HEK293 (cell line): ENCODE results near the gene ZNF45.

Experiments used
- CTCF ChIA-PET: fragments of 350-600 bp; formaldehyde crosslinking; extraction: SDS; loops from one replicate; lab custom pipeline; 2021; ENCODE audit warnings: antibody characterized with exemption; lab: Yijun Ruan, JAX
- POLR2A ChIA-PET: fragments of 300-600 bp; formaldehyde crosslinking; extraction: SDS; loops from one replicate; lab custom pipeline; 2020; ENCODE audit warnings: antibody characterized with exemption, inconsistent platforms; lab: Yijun Ruan, JAX
- H3K27ac ChIP-seq: fragments of 200-500 bp; sonication (Bioruptor generic); 2 replicates; pipeline ENCODE4 v1.5.1; 2014; ENCODE audit warnings: low read depth, low read length, control low read depth, inconsistent platforms; ENCODE audit errors: extremely low read depth
- H3K36me3 ChIP-seq, 2 experiments: fragments of 200-500 bp in 1 of 2; sonication (Bioruptor generic) in 1 of 2; 1 replicate in 1 of 2; 2 replicates in 1 of 2; pipeline ENCODE4 v1.5.1; 2014 to 2017; ENCODE audit warnings: inconsistent platforms in 2 of 2, low read length in 2 of 2; ENCODE audit not compliant: control insufficient read depth in 2 of 2, insufficient read depth in 1 of 2
- H3K4me1 ChIP-seq: fragments of 200-500 bp; sonication (Bioruptor generic); 2 replicates; pipeline ENCODE4 v1.5.1; 2014; ENCODE audit warnings: mild to moderate bottlenecking, low read length, inconsistent platforms; ENCODE audit not compliant: control insufficient read depth, insufficient read depth
- H3K4me3 ChIP-seq: 2 replicates; pipeline ENCODE4 v1.5.1; 2011; ENCODE audit warnings: low read depth, mild to moderate bottlenecking, control low read depth, low read length, moderate library complexity
- H3K9me3 ChIP-seq: fragments of 200-500 bp; sonication (Bioruptor generic); 2 replicates; pipeline ENCODE4 v1.5.1; 2014; ENCODE audit warnings: low read depth, low read length, inconsistent platforms; ENCODE audit not compliant: control insufficient read depth, insufficient read depth
- IKZF3 ChIP-seq: fragments of 450-650 bp; IDR thresholded peaks from 2 replicates; pipeline ENCODE4 v1.5.0; 2018; ENCODE audit warnings: missing biosample characterization, mild to moderate bottlenecking, missing genetic modification characterization, moderate library complexity
- PRDM6 ChIP-seq: fragments of 450-650 bp; formaldehyde crosslinking; IDR thresholded peaks from 2 replicates; pipeline ENCODE4 v1.5.1; 2017; ENCODE audit warnings: missing biosample characterization, missing genetic modification characterization
- SCRT1 ChIP-seq: fragments of 450-650 bp; formaldehyde crosslinking; IDR thresholded peaks from 2 replicates; pipeline ENCODE4 v1.5.1; 2016; ENCODE audit warnings: missing biosample characterization, missing genetic modification characterization, borderline replicate concordance
- SCRT2 ChIP-seq: fragments of 450-650 bp; formaldehyde crosslinking; IDR thresholded peaks from 2 replicates; pipeline ENCODE4 v1.5.1; 2016; ENCODE audit warnings: missing biosample characterization, missing genetic modification characterization
- SETDB1 ChIP-seq: IDR thresholded peaks from one replicate; pipeline ENCODE4 v1.6.1; 2017; ENCODE audit warnings: mild to moderate bottlenecking, low read length, moderate library complexity, mixed read lengths; ENCODE audit not compliant: insufficient read length
- SP7 ChIP-seq: fragments of 450-650 bp; formaldehyde crosslinking; IDR thresholded peaks from 2 replicates; pipeline ENCODE4 v1.5.1; 2016; ENCODE audit warnings: missing biosample characterization, missing genetic modification characterization
- YY2 ChIP-seq: fragments of 450-650 bp; formaldehyde crosslinking; IDR thresholded peaks from 2 replicates; pipeline ENCODE4 v1.5.1; 2016; ENCODE audit warnings: missing biosample characterization, missing genetic modification characterization
- ZBTB17 ChIP-seq: fragments of 450-650 bp; formaldehyde crosslinking; IDR thresholded peaks from 2 replicates; pipeline ENCODE4 v1.5.1; 2016; ENCODE audit warnings: missing biosample characterization, missing genetic modification characterization
- ZFHX2 ChIP-seq: fragments of 450-650 bp; formaldehyde crosslinking; conservative IDR thresholded peaks from 2 replicates; pipeline ENCODE4 v1.5.1; 2016; ENCODE audit warnings: missing biosample characterization, missing genetic modification characterization
- ZFP37 ChIP-seq: fragments of 450-650 bp; formaldehyde crosslinking; IDR thresholded peaks from 2 replicates; pipeline ENCODE4 v1.5.1; 2016; ENCODE audit warnings: missing biosample characterization, missing genetic modification characterization
- ZNF132 ChIP-seq: fragments of 450-650 bp; formaldehyde crosslinking; IDR thresholded peaks from 2 replicates; pipeline ENCODE4 v1.5.1; 2017; ENCODE audit warnings: missing biosample characterization, missing genetic modification characterization, borderline replicate concordance
- ZNF133 ChIP-seq: fragments of 450-650 bp; formaldehyde crosslinking; IDR thresholded peaks from 2 replicates; pipeline ENCODE4 v1.5.1; 2016; ENCODE audit warnings: missing biosample characterization, missing genetic modification characterization
- ZNF184 ChIP-seq: fragments of 450-650 bp; IDR thresholded peaks from 2 replicates; pipeline ENCODE4 v1.5.1; 2018; ENCODE audit warnings: missing biosample characterization, mild to moderate bottlenecking, missing genetic modification characterization
- ZNF223 ChIP-seq: fragments of 450-650 bp; formaldehyde crosslinking; IDR thresholded peaks from 2 replicates; pipeline ENCODE4 v1.5.1; 2016; ENCODE audit warnings: missing biosample characterization, missing genetic modification characterization
- ZNF248 ChIP-seq: fragments of 450-650 bp; formaldehyde crosslinking; IDR thresholded peaks from 2 replicates; pipeline ENCODE4 v1.5.1; 2017; ENCODE audit warnings: missing biosample characterization, missing genetic modification characterization
- ZNF324 ChIP-seq: fragments of 450-650 bp; formaldehyde crosslinking; IDR thresholded peaks from 2 replicates; pipeline ENCODE4 v1.5.1; 2016; ENCODE audit warnings: missing biosample characterization, missing genetic modification characterization
- ZNF335 ChIP-seq: fragments of 450-650 bp; formaldehyde crosslinking; conservative IDR thresholded peaks from 2 replicates; pipeline ENCODE4 v1.5.1; 2016; ENCODE audit warnings: missing biosample characterization, missing genetic modification characterization
- ZNF341 ChIP-seq: fragments of 450-650 bp; formaldehyde crosslinking; IDR thresholded peaks from 2 replicates; pipeline ENCODE4; 2016; ENCODE audit warnings: low read depth, missing biosample characterization, missing genetic modification characterization
- ZNF366 ChIP-seq: fragments of 450-650 bp; formaldehyde crosslinking; conservative IDR thresholded peaks from 2 replicates; pipeline ENCODE4 v1.5.1; 2016; ENCODE audit warnings: missing biosample characterization, missing genetic modification characterization
- ZNF513 ChIP-seq: fragments of 450-650 bp; IDR thresholded peaks from 2 replicates; pipeline ENCODE4 v1.5.1; 2018; ENCODE audit warnings: missing biosample characterization, missing genetic modification characterization
- ZNF529 ChIP-seq: fragments of 450-650 bp; formaldehyde crosslinking; IDR thresholded peaks from 2 replicates; pipeline ENCODE4 v1.5.1; 2017; ENCODE audit warnings: missing genetic modification characterization, missing biosample characterization; ENCODE audit not compliant: insufficient replicate concordance
- ZNF585B ChIP-seq: fragments of 450-650 bp; formaldehyde crosslinking; IDR thresholded peaks from 2 replicates; pipeline ENCODE4 v1.5.1; 2016; ENCODE audit warnings: missing biosample characterization, missing genetic modification characterization
- ZNF658 ChIP-seq: fragments of 450-650 bp; formaldehyde crosslinking; IDR thresholded peaks from 2 replicates; pipeline ENCODE4; 2016; ENCODE audit warnings: missing biosample characterization, missing genetic modification characterization
- ZNF768 ChIP-seq: fragments of 450-650 bp; formaldehyde crosslinking; IDR thresholded peaks from 2 replicates; pipeline ENCODE4 v1.5.1; 2018; ENCODE audit warnings: missing biosample characterization, mild to moderate bottlenecking, missing genetic modification characterization

Gene ZNF45

GRCh38 chr19:43939557-43940260 lies 4.6 kb upstream of the ZNF45 start:
- ChIA-PET CTCF (interaction anchor here (0.6 to 0.9 kb wide), 6 partner anchors 12 to 404 kb away, joined by 3 to 4 read pairs (median 3); no protein-coding TSS in a partner anchor), POLR2A (no interaction called here)
- peaks cover 15% of the 10 kb centered on the region for H3K9me3 ChIP-seq
- 0 out of 3 replicates have a peak, but pooled peaks cover 0 to 4% of the 10 kb centered on the region in 2 experiments for H3K36me3 ChIP-seq
- no peak overlapping the region for H3K4me3 ChIP-seq
- peaks cover 7% of the 10 kb centered on the region for H3K4me1 ChIP-seq
- peak; percentile 99 for TF ChIP-seq ZNF184 (tag by site-specific recombination)
- TF ChIP-seq SETDB1, result peak; percentile 38
- TF ChIP-seq SCRT1, result no peak
- no peak overlapping the region for H3K27ac ChIP-seq

- Histone ChIP-seq H3K9me3 (peaks cover 11% of the 10 kb centered on the region), H3K4me1 (peaks cover 18% of the 10 kb centered on the region), H3K36me3 (peaks cover 25 to 28% of the 10 kb centered on the region in 2 experiments), H3K4me3 (no peak overlapping the region), H3K27ac (no peak overlapping the region)
- CTCF ChIA-PET, result interaction anchor here (0.5 to 2.7 kb wide), 6 partner anchors 14 to 171 kb away, joined by 3 to 19 read pairs (median 3); partner anchors contain the start of gene ZNF221
- POLR2A ChIA-PET, result interaction anchor here (1.3 to 2.3 kb wide), 11 partner anchors 10 to 473 kb away, joined by 3 to 114 read pairs (median 15); partner anchors contain the start of genes ZNF221, ZNF223, ZNF224 and ZNF230
- TF ChIP-seq ZNF132 (no peak), SP7 (tag by site-specific recombination) (no peak), ZNF513 (tag by site-specific recombination) (0 out of 2 replicates have a peak, but pooled peaks have one; percentile 6), SCRT2 (0 out of 2 replicates have a peak, but pooled peaks have one; percentile 8)
- TF ChIP-seq, all 188 proteins: peak for 2
Observed at GRCh38 chr19:43936188-43936587, 1.1 kb upstream of the ZNF45 start.

- Histone ChIP-seq H3K4me3 (peak overlapping the region; percentile 74), H3K9me3 (peaks cover 5% of the 10 kb centered on the region), H3K27ac (peak overlapping the region; percentile 78), H3K4me1 (peaks cover 18% of the 10 kb centered on the region), H3K36me3 (peaks cover 44 to 46% of the 10 kb centered on the region in 2 experiments)
- ChIA-PET CTCF (interaction anchor here (0.8 to 2.7 kb wide), 5 partner anchors 15 to 279 kb away, joined by 3 to 19 read pairs (median 3); partner anchors contain the start of gene ZNF221), POLR2A (interaction anchor here (0.6 to 2.3 kb wide), 31 partner anchors 9 to 956 kb away, joined by 3 to 114 read pairs (median 6); partner anchors contain the start of genes TOMM40, ZNF221, ZNF222 and ZNF223)
- TF ChIP-seq ZFHX2 (tag by site-specific recombination) (no peak), YY2 (tag by site-specific recombination) (no peak), ZNF366 (tag by site-specific recombination) (no peak), ZNF529 (tag by site-specific recombination) (no peak), ZBTB17 (tag by site-specific recombination) (peak; percentile 92), ZNF768 (tag by site-specific recombination) (0 out of 2 replicates have a peak, but pooled peaks have one; percentile 15), ZNF658 (tag by site-specific recombination) (no peak), ZNF585B (tag by site-specific recombination) (no peak), ZNF335 (tag by site-specific recombination) (peak; percentile 99), IKZF3 (peak; percentile 44; the same call in 1 of the 2 replicates), PRDM6 (no peak), ZNF341 (tag by site-specific recombination) (peak; percentile 75), SCRT1 (peak; percentile 94), ZNF184 (tag by site-specific recombination) (peak; percentile 31; the same call in 1 of the 2 replicates), ZNF133 (peak; percentile 100), ZNF324 (tag by site-specific recombination) (no peak), ZNF248 (tag by site-specific recombination) (no peak), ZNF223 (tag by site-specific recombination) (no peak), ZFP37 (peak; percentile 14; the same call in 1 of the 2 replicates)
Observed at GRCh38 chr19:43934055-43934984, 762 bp downstream of the ZNF45 start.
